Dendritic cell treated with granulocyte-macrophage colony-stimulating factor and Interleukin-4, amounts not matched to agents 40 ng/mL and 50 ng/mL, for 4 days (primary cell): ENCODE measurements around the gene SNRK.

Experiments used
- H3K27ac Mint-ChIP-seq: one replicate; pipeline ENCODE4 v1.8.0; 2022; ENCODE audit warnings: mild to moderate bottlenecking, mixed read lengths
- H3K27me3 Mint-ChIP-seq: one replicate; pipeline ENCODE4 v1.8.0; 2022; ENCODE audit warnings: mild to moderate bottlenecking, mixed read lengths
- H3K36me3 Mint-ChIP-seq: one replicate; pipeline ENCODE4 v1.8.0; 2022; ENCODE audit warnings: low read depth, mixed read lengths
- H3K4me1 Mint-ChIP-seq: one replicate; pipeline ENCODE4 v1.8.0; 2022; ENCODE audit warnings: low read depth, mixed read lengths
- H3K4me3 Mint-ChIP-seq: one replicate; pipeline ENCODE4 v1.8.0; 2022; ENCODE audit warnings: mild to moderate bottlenecking, moderate library complexity, mixed read lengths
- H3K9me3 Mint-ChIP-seq: one replicate; pipeline ENCODE4 v1.8.0; 2022; ENCODE audit warnings: mixed read lengths
- intact Hi-C: fragments of 100-400 bp; cut with micrococcal nuclease; formaldehyde crosslinking; loops from one replicate; pipeline ENCODE4 v1.15.0; 2022

SNRK gene

GRCh38 chr3:43369404-43370292 lies 83.3 kb downstream of the SNRK start:
- intact Hi-C loops: loop anchor here (10.0 kb wide), 1 partner anchor 405 kb away; no protein-coding TSS in a partner anchor

GRCh38 chr3:43370293-43370980 lies 84.1 kb downstream of the SNRK start:
- no peak overlapping the region for H3K4me3 Mint-ChIP-seq
- H3K36me3 Mint-ChIP-seq: peaks cover 12% of the 10 kb centered on the region
- H3K4me1 Mint-ChIP-seq: peaks cover 8% of the 10 kb centered on the region
- peak overlapping the region; percentile 12 for H3K27ac Mint-ChIP-seq
- intact Hi-C loops: loop anchor here (10.0 kb wide), 1 partner anchor 406 kb away; no protein-coding TSS in a partner anchor
- H3K9me3 Mint-ChIP-seq: no peaks in the 10 kb centered on the region
- H3K27me3 Mint-ChIP-seq: no peaks in the 10 kb centered on the region

More at GRCh38 chr3:43369404-43370292, 83.3 kb downstream of the SNRK start:
- Mint-ChIP-seq H3K27me3 (no peaks in the 10 kb centered on the region), H3K36me3 (peaks cover 20% of the 10 kb centered on the region), H3K27ac (no peak overlapping the region), H3K4me3 (no peak overlapping the region), H3K4me1 (peaks cover 8% of the 10 kb centered on the region), H3K9me3 (no peaks in the 10 kb centered on the region)

GRCh38 chr3:43371494-43371893 lies 85.2 kb downstream of the SNRK start:
- intact Hi-C loops: loop anchor here (10.0 kb wide), 1 partner anchor 407 kb away; no protein-coding TSS in a partner anchor
- peaks cover 8% of the 10 kb centered on the region for H3K4me1 Mint-ChIP-seq
- no peak overlapping the region for H3K4me3 Mint-ChIP-seq
- H3K36me3 Mint-ChIP-seq: peaks cover 2% of the 10 kb centered on the region
- H3K9me3 Mint-ChIP-seq: no peaks in the 10 kb centered on the region
- H3K27me3 Mint-ChIP-seq: no peaks in the 10 kb centered on the region
- H3K27ac Mint-ChIP-seq: peak overlapping the region; percentile 12

GRCh38 chr3:43372007-43372740 lies 85.8 kb downstream of the SNRK start:
- intact Hi-C loops: loop anchor here (10.0 kb wide), 1 partner anchor 407 kb away; no protein-coding TSS in a partner anchor
- H3K27ac Mint-ChIP-seq: no peak overlapping the region
- H3K4me1 Mint-ChIP-seq: peaks cover 8% of the 10 kb centered on the region
- H3K4me3 Mint-ChIP-seq: no peak overlapping the region
- no peaks in the 10 kb centered on the region for H3K36me3 Mint-ChIP-seq
- no peaks in the 10 kb centered on the region for H3K9me3 Mint-ChIP-seq
- no peaks in the 10 kb centered on the region for H3K27me3 Mint-ChIP-seq

- no peak overlapping the region for H3K4me3 Mint-ChIP-seq
- no peaks in the 10 kb centered on the region for H3K27me3 Mint-ChIP-seq
- no peaks in the 10 kb centered on the region for H3K36me3 Mint-ChIP-seq
- intact Hi-C loops: loop anchor here (10.0 kb wide), 1 partner anchor 408 kb away; no protein-coding TSS in a partner anchor
- H3K27ac Mint-ChIP-seq: no peak overlapping the region
- no peaks in the 10 kb centered on the region for H3K9me3 Mint-ChIP-seq
- H3K4me1 Mint-ChIP-seq: peaks cover 8% of the 10 kb centered on the region
These were observed 86.6 kb downstream of the SNRK start for GRCh38 chr3:43372809-43373559.

- intact Hi-C loops: loop anchor here (10.0 kb wide), 1 partner anchor 409 kb away; no protein-coding TSS in a partner anchor
- H3K9me3 Mint-ChIP-seq: no peaks in the 10 kb centered on the region
- no peaks in the 10 kb centered on the region for H3K36me3 Mint-ChIP-seq
- no peak overlapping the region for H3K27ac Mint-ChIP-seq
- H3K4me1 Mint-ChIP-seq: peaks cover 8% of the 10 kb centered on the region
- no peaks in the 10 kb centered on the region for H3K27me3 Mint-ChIP-seq
- no peak overlapping the region for H3K4me3 Mint-ChIP-seq
These were observed 87.2 kb downstream of the SNRK start for GRCh38 chr3:43373560-43373928.

- Mint-ChIP-seq H3K36me3 (no peaks in the 10 kb centered on the region), H3K9me3 (peaks cover 24% of the 10 kb centered on the region), H3K27ac (no peak overlapping the region), H3K4me1 (no peaks in the 10 kb centered on the region), H3K27me3 (no peaks in the 10 kb centered on the region), H3K4me3 (no peak overlapping the region)
- intact Hi-C loops: loop anchor here (5.0 to 10.0 kb wide), 2 partner anchors 156 to 414 kb away; no protein-coding TSS in a partner anchor
These were observed 92.0 kb downstream of the SNRK start for GRCh38 chr3:43378066-43378935.

GRCh38 chr3:43379343-43379742 lies 93.0 kb downstream of the SNRK start:
- Mint-ChIP-seq H3K36me3 (no peaks in the 10 kb centered on the region), H3K4me1 (no peaks in the 10 kb centered on the region), H3K27ac (no peak overlapping the region), H3K9me3 (peaks cover 27% of the 10 kb centered on the region), H3K27me3 (no peaks in the 10 kb centered on the region), H3K4me3 (no peak overlapping the region)
- intact Hi-C loops: loop anchor here (5.0 to 10.0 kb wide), 2 partner anchors 157 to 415 kb away; no protein-coding TSS in a partner anchor

GRCh38 chr3:43388175-43388574 lies 101.8 kb downstream of the SNRK start:
- Mint-ChIP-seq H3K4me3 (no peak overlapping the region), H3K27ac (no peak overlapping the region), H3K4me1 (peaks cover 19% of the 10 kb centered on the region), H3K27me3 (no peaks in the 10 kb centered on the region), H3K36me3 (no peaks in the 10 kb centered on the region), H3K9me3 (peaks cover 20% of the 10 kb centered on the region)
- intact Hi-C loops: no loop called here

GRCh38 chr3:43388915-43389314 lies 102.6 kb downstream of the SNRK start:
- H3K9me3 Mint-ChIP-seq: peaks cover 20% of the 10 kb centered on the region

GRCh38 chr3:43389388-43390254 lies 103.3 kb downstream of the SNRK start:
- Mint-ChIP-seq H3K4me3 (no peak overlapping the region), H3K9me3 (peaks cover 14% of the 10 kb centered on the region), H3K27me3 (no peaks in the 10 kb centered on the region), H3K36me3 (no peaks in the 10 kb centered on the region), H3K4me1 (peaks cover 19% of the 10 kb centered on the region), H3K27ac (peak overlapping the region; percentile 58)
- intact Hi-C loops: no loop called here

More at GRCh38 chr3:43388915-43389314, 102.6 kb downstream of the SNRK start:
- Mint-ChIP-seq H3K27ac (no peak overlapping the region), H3K4me1 (peaks cover 19% of the 10 kb centered on the region), H3K36me3 (no peaks in the 10 kb centered on the region), H3K27me3 (no peaks in the 10 kb centered on the region), H3K4me3 (no peak overlapping the region)
- intact Hi-C loops: no loop called here

- Mint-ChIP-seq H3K36me3 (no peaks in the 10 kb centered on the region), H3K4me1 (peaks cover 19% of the 10 kb centered on the region), H3K4me3 (no peak overlapping the region), H3K9me3 (peaks cover 8% of the 10 kb centered on the region), H3K27me3 (no peaks in the 10 kb centered on the region), H3K27ac (peak overlapping the region; percentile 58)
- intact Hi-C loops: no loop called here
These were observed 103.9 kb downstream of the SNRK start for GRCh38 chr3:43390255-43390588.
